HG02678 (cell line): Measurements from ENCODE around the gene PATJ.
"Not testable (repeated sequence)": the region's sequence is repeated elsewhere in the genome, so short reads cannot be mapped to it uniquely, and the experiment has no call there.

ENCODE experiments used
- ATAC-seq: cut with Tn5 transposase; IDR thresholded peaks from one replicate; pipeline ENCODE4 v1.9.1; 2021; ENCODE audit warnings: mild to moderate bottlenecking, moderate library complexity; ENCODE audit not compliant: unreplicated experiment

Gene PATJ

GRCh38 chr1:61935516-61935915 is 193.2 kb downstream of the PATJ start:
- ATAC-seq, result no peak

- ATAC-seq, result no peak
Measured at GRCh38 chr1:61936839-61937238, 194.6 kb downstream of the PATJ start.

- no peak for ATAC-seq
Measured at GRCh38 chr1:61941794-61942193, 199.5 kb downstream of the PATJ start.

GRCh38 chr1:61942856-61943255 is 200.6 kb downstream of the PATJ start:
- ATAC-seq, result no peak

GRCh38 chr1:61948685-61949084 is 206.4 kb downstream of the PATJ start:
- ATAC-seq, result not testable (repeated sequence)

GRCh38 chr1:61950418-61950817 is 208.1 kb downstream of the PATJ start:
- ATAC-seq, result no peak

- no peak for ATAC-seq
Measured at GRCh38 chr1:61951731-61952580, 209.7 kb downstream of the PATJ start.

GRCh38 chr1:61952675-61953074 is 210.4 kb downstream of the PATJ start:
- no peak for ATAC-seq

- ATAC-seq, result no peak
Measured at GRCh38 chr1:61953076-61953789, 211.0 kb downstream of the PATJ start.

GRCh38 chr1:61953790-61954150 is 211.5 kb downstream of the PATJ start:
- ATAC-seq, result no peak

GRCh38 chr1:61955261-61955660 is 213.0 kb downstream of the PATJ start:
- no peak for ATAC-seq

- ATAC-seq, result no peak
Measured at GRCh38 chr1:61956016-61956645, 213.9 kb downstream of the PATJ start.

GRCh38 chr1:61956784-61957183 is 214.5 kb downstream of the PATJ start:
- no peak for ATAC-seq

- no peak for ATAC-seq
Measured at GRCh38 chr1:61961009-61961408, 218.7 kb downstream of the PATJ start.

GRCh38 chr1:61962631-61963030 is 220.4 kb downstream of the PATJ start:
- no peak for ATAC-seq

GRCh38 chr1:61966450-61967225 is 224.4 kb downstream of the PATJ start:
- ATAC-seq, result not testable (repeated sequence)

- no peak for ATAC-seq
Measured at GRCh38 chr1:61967750-61968149, 225.5 kb downstream of the PATJ start.

GRCh38 chr1:61968869-61969268 is 226.6 kb downstream of the PATJ start:
- no peak for ATAC-seq

GRCh38 chr1:61973100-61973837 is 231.0 kb downstream of the PATJ start:
- no peak for ATAC-seq

GRCh38 chr1:61975638-61976037 is 233.4 kb downstream of the PATJ start:
- ATAC-seq, result no peak
